GM12865 (cell line): Measurements from ENCODE around the gene SREBF1.

Experiments used
- DNase-seq: peaks from one replicate; pipeline ENCODE4 v3.0.0; 2010; ENCODE audit warnings: low read depth
- H3K4me3 ChIP-seq: 2 replicates; pipeline ENCODE4 v1.5.1; 2011; ENCODE audit warnings: mild to moderate bottlenecking, low read depth, low read length, control low read depth
- TF ChIP-seq, protein P1 (sequence below): IDR thresholded peaks from 2 replicates; pipeline ENCODE4 v1.5.1; 2011; ENCODE audit warnings: low read length, control low read depth, low read depth, inconsistent platforms; ENCODE audit not compliant: insufficient read depth; ENCODE audit errors: missing control alignments

Gene SREBF1

DNA sequence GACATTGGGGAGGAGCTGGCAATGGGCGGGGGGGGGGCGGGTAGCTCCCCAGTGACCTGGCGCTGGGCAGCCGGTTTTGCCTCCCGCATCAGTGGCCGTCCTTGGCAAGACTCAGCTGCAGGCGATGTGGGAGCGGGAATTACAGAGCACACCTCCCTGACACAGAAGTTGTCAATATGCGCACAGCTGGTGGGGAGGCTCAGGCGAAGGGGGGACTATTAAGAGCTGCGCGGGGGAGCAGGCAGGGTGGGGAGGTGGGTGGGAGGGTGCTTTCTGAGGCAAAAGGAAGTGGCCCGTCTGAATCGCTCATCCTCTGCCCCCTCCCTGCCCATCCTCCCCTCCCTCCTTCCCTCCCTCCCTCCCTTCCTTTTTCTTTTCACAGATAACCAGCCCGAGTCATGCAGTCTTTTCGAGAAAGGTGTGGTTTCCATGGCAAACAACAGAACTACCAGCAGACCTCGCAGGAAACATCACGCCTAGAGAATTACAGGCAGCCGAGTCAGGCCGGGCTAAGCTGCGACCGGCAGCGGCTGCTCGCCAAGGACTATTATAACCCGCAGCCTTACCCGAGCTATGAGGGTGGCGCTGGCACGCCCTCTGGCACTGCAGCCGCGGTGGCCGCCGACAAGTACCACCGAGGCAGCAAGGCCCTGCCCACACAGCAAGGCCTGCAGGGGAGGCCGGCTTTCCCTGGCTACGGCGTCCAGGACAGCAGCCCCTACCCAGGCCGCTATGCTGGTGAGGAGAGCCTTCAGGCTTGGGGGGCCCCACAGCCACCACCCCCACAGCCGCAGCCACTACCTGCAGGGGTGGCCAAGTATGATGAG lies 44.0 kb downstream of the SREBF1 start:
- no peak overlapping the region for H3K4me3 ChIP-seq
- TF ChIP-seq, protein P1, sequence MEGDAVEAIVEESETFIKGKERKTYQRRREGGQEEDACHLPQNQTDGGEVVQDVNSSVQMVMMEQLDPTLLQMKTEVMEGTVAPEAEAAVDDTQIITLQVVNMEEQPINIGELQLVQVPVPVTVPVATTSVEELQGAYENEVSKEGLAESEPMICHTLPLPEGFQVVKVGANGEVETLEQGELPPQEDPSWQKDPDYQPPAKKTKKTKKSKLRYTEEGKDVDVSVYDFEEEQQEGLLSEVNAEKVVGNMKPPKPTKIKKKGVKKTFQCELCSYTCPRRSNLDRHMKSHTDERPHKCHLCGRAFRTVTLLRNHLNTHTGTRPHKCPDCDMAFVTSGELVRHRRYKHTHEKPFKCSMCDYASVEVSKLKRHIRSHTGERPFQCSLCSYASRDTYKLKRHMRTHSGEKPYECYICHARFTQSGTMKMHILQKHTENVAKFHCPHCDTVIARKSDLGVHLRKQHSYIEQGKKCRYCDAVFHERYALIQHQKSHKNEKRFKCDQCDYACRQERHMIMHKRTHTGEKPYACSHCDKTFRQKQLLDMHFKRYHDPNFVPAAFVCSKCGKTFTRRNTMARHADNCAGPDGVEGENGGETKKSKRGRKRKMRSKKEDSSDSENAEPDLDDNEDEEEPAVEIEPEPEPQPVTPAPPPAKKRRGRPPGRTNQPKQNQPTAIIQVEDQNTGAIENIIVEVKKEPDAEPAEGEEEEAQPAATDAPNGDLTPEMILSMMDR = no peak
- DNase-seq = peak; percentile 43

DNA sequence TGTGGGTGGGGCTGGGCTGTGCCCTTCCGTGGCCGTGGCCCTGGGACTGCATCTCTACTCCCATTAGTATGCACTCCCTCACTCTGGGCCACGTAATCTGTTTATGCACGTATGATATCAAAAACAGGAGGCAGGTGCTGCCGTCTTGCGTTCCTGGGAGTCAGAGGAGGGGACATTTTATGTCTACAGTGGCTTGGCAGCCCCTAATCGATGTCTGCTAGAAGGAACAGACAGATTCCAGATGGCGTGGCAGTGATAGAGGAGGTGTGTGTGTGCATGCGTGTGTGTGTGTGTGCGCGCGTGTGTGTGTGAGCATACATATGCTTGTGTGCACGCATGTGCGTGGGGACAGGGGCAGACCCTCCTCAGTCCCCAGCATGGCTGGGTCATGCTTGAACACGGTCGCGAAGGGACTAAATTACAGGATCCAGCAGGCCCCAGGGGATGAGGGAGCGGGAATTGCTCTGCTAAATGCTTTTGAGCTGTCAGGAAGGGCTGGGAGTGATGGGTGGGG lies 44.7 kb downstream of the SREBF1 start:
- TF ChIP-seq, protein P1 = no peak
- no peak overlapping the region for H3K4me3 ChIP-seq
- no peak for DNase-seq

DNA sequence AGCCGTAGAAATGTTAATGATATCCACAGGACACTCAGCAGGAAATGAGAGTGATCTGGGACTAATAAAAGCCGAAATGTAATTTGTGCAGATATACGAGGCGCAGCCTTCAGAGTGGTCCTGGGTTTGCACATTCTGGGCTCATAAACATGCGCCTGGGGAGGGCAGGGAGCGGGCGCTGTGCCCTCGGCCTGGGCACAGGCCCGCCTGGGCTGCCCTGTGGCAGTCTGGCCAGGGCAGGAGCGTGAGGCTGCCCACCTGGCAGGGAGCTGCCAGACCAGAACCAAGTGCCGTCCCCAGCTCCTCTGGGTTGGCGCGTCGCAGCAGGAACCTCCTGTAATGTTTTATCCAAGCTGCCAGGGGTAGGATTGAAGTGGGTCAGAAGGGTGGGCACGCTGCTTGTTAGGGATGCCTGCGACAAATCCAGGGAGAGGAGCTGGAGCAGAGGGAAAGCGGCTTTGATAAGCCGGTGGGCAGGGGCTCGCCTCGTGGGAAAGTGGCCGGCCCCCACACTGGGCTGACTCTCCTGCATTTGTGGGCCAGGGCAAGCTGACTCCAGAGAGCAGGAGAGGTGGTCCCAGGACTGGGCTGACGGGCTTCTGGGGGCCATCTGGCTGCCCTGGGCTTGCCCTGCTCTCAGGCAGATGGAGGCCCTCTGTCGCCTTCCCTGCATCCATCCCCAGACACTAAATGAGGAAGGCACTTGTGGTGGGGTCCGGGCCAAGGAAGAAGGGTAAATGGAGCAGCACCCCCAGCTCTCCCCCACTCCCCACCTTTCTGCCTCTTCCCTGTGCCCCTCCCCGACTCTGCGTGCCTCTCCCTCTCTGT lies 45.9 kb downstream of the SREBF1 start:
- TF ChIP-seq, protein P1 = no peak
- DNase-seq = no peak

DNA sequence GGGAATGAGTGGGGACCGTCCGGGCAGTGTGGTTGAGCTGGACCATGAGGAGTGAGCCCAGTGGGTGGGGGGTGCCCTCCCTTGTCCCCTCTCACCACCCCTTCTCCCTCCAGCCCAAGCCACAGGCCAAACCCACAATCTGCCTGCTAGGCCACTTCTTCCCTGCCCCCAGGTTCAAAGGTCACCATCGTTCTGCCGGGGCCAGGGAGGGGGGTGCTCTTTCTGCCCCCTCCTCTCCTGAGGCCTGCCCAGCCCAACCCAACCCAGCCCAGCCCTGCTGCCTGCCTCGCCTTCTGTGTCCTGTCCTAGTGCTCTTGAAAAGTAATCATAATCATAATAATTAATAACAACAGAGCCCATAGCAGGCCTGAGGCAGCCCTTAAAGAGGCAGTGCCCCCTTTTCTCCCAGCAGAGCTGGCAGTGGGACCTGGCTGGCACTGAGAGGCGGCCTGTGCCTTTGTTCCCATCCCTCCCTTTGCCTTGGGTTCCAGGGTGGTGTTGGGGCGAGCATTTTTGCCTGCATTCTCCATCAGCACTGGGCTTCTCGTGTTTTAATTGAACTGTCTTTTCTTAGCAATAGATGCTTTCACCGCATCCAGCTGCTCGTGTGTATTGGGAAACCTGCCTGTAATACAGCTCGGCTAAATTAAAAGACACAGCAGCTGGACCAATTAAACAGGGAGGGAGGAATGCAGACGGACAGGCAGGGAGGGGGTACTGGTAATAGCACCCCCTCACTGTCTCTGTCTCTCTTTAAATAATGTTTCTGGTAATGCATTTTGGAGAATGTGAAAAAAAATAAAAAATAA lies 46.8 kb downstream of the SREBF1 start:
- TF ChIP-seq, protein P1 = no peak
- H3K4me3 ChIP-seq = no peak overlapping the region
- DNase-seq = no peak

More for the DNA sequence above, 45.9 kb downstream of the SREBF1 start:
- H3K4me3 ChIP-seq = no peak overlapping the region

DNA sequence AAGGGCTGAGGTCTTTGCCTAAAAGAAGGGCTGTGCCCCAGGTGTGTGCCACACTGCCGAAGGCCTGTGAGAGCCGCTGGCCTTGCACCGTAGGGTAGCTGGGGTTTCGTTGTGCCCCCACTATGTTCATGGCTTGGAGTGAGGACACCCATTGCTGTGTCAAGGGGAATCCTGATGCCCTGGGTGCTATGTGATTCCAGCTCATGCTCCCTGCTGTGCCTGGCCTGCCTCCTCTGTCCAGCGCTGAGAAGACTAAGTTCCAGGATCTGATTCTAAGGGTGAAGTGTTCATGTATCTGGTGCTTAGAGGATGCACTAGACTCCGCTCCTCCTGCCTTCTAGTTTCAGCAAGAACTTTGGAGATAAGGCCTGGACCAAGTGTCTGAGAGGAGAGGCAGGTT lies 47.4 kb downstream of the SREBF1 start:
- no peak for DNase-seq
- H3K4me3 ChIP-seq = no peak overlapping the region
- TF ChIP-seq, protein P1 = no peak

DNA sequence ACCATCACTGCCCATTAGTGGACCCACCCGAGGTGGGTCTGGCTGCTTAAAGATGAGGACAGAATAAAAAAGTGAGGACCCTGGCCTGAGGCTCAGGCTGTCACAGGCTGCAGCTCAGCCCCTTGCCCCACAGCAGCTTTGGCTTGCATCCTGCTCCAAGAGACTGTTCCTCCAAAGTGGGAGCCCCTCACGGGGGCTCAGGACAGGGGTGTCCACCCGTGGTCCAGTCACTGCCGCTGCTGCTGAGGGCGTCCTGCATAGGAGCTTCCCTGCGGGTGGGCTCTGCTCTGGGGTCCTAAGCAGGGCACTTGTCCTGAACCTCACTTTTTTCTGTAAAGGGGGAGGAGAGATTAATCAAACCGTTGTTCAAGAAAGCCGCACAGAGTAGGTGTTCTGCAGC lies 47.8 kb downstream of the SREBF1 start:
- DNase-seq = no peak
- TF ChIP-seq, protein P1 = no peak
- H3K4me3 ChIP-seq = no peak overlapping the region
